Right lobe of liver (tissue), 6 donors: ENCODE data around the gene HBB. TPM values are rescaled to one million over a fixed set of nuclear protein-coding genes. Genes with fewer than 3 reads are reported as not detected.

Experiments used
- ATAC-seq, 4 donors: fragments of 200-7000 bp; cut with Tn5 transposase; one replicate each; pipeline ENCODE4 v1.9.1; 2020; ENCODE audit warnings: mild to moderate bottlenecking in 4 of 4, moderate library complexity in 4 of 4
- DNase-seq, 3 donors: peaks; one replicate each; pipeline ENCODE4 v3.0.0-alpha.2; 2020
- H3K27ac ChIP-seq, 3 donors: fragments of 200-600 bp; one replicate each; pipeline ENCODE4 v1.8.0; 2022
- H3K27me3 ChIP-seq, 2 donors: fragments of 200-600 bp; one replicate each; pipeline ENCODE4 v1.8.0; 2022
- H3K36me3 ChIP-seq, 4 donors: fragments of 200-600 bp; sonication (generic) in 1 of 4; one replicate each; pipeline versions ENCODE4 v1.5.1 to v1.8.0; 2017 to 2022; ENCODE audit warnings: control low read depth in 1 of 4
- H3K4me1 ChIP-seq, 4 donors: fragments of 200-600 bp; sonication (generic) in 1 of 4; one replicate each; pipeline versions ENCODE4 v1.5.1 to v1.8.0; 2017 to 2022; ENCODE audit warnings: control low read depth in 1 of 4
- H3K4me3 ChIP-seq, 3 donors: fragments of 200-600 bp; one replicate each; pipeline ENCODE4 v1.8.0; 2022
- H3K9me3 ChIP-seq, 4 donors: fragments of 200-600 bp; sonication (generic) in 1 of 4; one replicate each; pipeline versions ENCODE4 v1.5.1 to v1.8.0; 2017 to 2022; ENCODE audit warnings: control low read depth in 1 of 4
- POLR2A ChIP-seq: fragments of 450-650 bp; IDR thresholded peaks from one replicate; pipeline ENCODE4 v1.6.1; 2017; ENCODE audit warnings: antibody characterized with exemption, mild to moderate bottlenecking
- WGBS: methylation state at CpG from one replicate; pipeline ENCODE4 v1.1.6; 2018; ENCODE audit warnings: low coverage, low lambda C conversion rate; ENCODE audit not compliant: insufficient coverage; ENCODE audit errors: missing lambda C conversion rate; 5-methylcytosine and 5-hydroxymethylcytosine counted together
- intact Hi-C, 2 donors: fragments of 100-400 bp; cut with DNase I; formaldehyde crosslinking; loops; one replicate each; pipeline versions ENCODE4 v1.11.2 to v1.14.1; 2022
- total RNA-seq, 6 experiments: library from RNA; depleted of rRNA in 2 of 6; stranded (reverse); fragments of >200 nt in 2 of 6; fragmentation: NEBNext Ultra II Directional in 3 of 6; extraction: Animal tissue kit (Norgen Biotek cat#: 25700) in 3 of 6; gene quantifications; one replicate each; pipeline versions ENCODE4 v1.1.0 to v1.2.4, GENCODE V29; 2016 to 2023
- TF ChIP-seq, protein P1 (sequence below), 4 donors: fragments of 200-600 bp in 3 of 4; fragments of 450-650 bp in 1 of 4; IDR thresholded peaks; one replicate each; pipeline versions ENCODE4 v1.5.1 to v1.8.0; 2016 to 2022; ENCODE audit warnings: antibody characterized with exemption in 4 of 4, mild to moderate bottlenecking in 2 of 4
- donor health status: DM: no; HTN: yes; CAD: no.
- donor health status: DM: no; HTN: no; CAD: no.
- donor health status: DM: no; HTN: no; CAD: no.
- donor health status: DM: no; HTN: yes; CAD: no.
- donor health status: DM: no; HTN: yes; CAD: no.

Gene HBB
- total RNA-seq, 6 experiments from 2014 or later, result 25.1 to 1,416 (median 146) TPM

DNA sequence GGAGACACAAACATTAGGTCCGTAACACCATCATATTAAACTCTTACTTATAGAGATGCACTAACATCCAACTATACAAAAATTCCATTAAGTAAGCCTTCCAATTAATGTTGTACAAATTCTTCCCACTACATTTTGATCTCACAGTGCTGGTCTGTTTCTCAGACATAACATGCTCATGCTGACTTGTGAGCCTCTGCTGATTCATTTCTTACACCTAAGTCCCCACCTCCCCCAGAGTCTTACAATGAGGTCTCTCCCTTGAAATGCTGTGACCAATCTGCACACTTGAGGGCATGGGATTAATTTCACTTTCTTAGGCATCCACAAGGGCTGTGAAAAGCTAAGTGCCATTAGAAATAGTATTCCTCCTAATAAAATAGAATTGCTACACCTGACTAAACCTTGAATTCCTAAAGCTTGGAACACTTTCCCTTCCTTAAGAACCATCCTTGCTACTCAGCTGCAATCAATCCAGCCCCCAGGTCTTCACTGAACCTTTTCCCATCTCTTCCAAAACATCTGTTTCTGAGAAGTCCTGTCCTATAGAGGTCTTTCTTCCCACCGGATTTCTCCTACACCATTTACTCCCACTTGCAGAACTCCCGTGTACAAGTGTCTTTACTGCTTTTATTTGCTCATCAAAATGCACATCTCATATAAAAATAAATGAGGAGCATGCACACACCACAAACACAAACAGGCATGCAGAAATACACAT lies 20.8 kb upstream of the HBB start:
- Histone ChIP-seq H3K4me1 (no peaks in the 10 kb centered on the region), H3K27ac (no peak overlapping the region), H3K27me3 (no peaks in the 10 kb centered on the region), H3K36me3 (no peaks in the 10 kb centered on the region), H3K4me3 (no peak overlapping the region), H3K9me3 (no peaks in the 10 kb centered on the region)
- intact Hi-C loops, result no loop called here
- no peak for DNase-seq
- WGBS, result 75% methylated on average over 3 of the region's 3 CpGs
- no peak for ATAC-seq
- TF ChIP-seq POLR2A, result no peak
- TF ChIP-seq, protein P1, sequence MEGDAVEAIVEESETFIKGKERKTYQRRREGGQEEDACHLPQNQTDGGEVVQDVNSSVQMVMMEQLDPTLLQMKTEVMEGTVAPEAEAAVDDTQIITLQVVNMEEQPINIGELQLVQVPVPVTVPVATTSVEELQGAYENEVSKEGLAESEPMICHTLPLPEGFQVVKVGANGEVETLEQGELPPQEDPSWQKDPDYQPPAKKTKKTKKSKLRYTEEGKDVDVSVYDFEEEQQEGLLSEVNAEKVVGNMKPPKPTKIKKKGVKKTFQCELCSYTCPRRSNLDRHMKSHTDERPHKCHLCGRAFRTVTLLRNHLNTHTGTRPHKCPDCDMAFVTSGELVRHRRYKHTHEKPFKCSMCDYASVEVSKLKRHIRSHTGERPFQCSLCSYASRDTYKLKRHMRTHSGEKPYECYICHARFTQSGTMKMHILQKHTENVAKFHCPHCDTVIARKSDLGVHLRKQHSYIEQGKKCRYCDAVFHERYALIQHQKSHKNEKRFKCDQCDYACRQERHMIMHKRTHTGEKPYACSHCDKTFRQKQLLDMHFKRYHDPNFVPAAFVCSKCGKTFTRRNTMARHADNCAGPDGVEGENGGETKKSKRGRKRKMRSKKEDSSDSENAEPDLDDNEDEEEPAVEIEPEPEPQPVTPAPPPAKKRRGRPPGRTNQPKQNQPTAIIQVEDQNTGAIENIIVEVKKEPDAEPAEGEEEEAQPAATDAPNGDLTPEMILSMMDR (IDR thresholded peaks at IDR 0.05), result no peak

- intact Hi-C loops, result no loop called here
- WGBS, result 41% methylated on average over 6 of the region's 6 CpGs
- H3K9me3 ChIP-seq, result no peaks in the 10 kb centered on the region
- ATAC-seq (no peak), DNase-seq (no peak)
- no peak for TF ChIP-seq POLR2A
- TF ChIP-seq, protein P1 (IDR thresholded peaks at IDR 0.05), result no peak
- no peak overlapping the region for H3K4me3 ChIP-seq
- no peaks in the 10 kb centered on the region for H3K36me3 ChIP-seq
- H3K4me1 ChIP-seq, result no peaks in the 10 kb centered on the region
- H3K27me3 ChIP-seq, result no peaks in the 10 kb centered on the region
- no peak overlapping the region for H3K27ac ChIP-seq
Observed at GRCh38 chr11:5246772-5247471, 20.1 kb upstream of the HBB start.

DNA sequence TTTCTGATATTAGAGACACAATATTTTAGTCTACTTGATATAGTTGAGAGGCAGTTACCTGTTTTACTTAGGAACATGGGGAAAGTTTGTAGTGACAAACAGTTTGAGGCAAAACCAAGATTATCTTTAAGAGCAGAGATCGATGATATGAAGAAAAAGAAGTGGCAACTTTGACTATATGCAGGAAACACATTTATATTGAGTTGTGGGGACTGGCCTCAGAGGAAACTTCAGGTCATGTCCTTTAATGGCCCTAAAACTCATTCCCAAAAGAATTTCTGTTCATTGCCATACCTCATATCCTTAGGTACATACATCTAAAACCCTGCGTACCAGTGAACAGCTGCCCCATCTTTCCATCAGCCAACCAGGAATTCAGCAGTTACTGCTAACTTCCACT lies 18.3 kb upstream of the HBB start:
- no peaks in the 10 kb centered on the region for H3K27me3 ChIP-seq
- H3K36me3 ChIP-seq, result no peaks in the 10 kb centered on the region
- H3K9me3 ChIP-seq, result no peaks in the 10 kb centered on the region
- TF ChIP-seq, protein P1 (IDR thresholded peaks at IDR 0.05), result no peak
- no peak for TF ChIP-seq POLR2A
- intact Hi-C loops, result no loop called here
- no peak for ATAC-seq
- DNase-seq, result no peak
- H3K4me1 ChIP-seq, result no peaks in the 10 kb centered on the region
- H3K4me3 ChIP-seq, result no peak overlapping the region
- H3K27ac ChIP-seq, result no peak overlapping the region
- 57% methylated on average over 2 of the region's 2 CpGs for WGBS

DNA sequence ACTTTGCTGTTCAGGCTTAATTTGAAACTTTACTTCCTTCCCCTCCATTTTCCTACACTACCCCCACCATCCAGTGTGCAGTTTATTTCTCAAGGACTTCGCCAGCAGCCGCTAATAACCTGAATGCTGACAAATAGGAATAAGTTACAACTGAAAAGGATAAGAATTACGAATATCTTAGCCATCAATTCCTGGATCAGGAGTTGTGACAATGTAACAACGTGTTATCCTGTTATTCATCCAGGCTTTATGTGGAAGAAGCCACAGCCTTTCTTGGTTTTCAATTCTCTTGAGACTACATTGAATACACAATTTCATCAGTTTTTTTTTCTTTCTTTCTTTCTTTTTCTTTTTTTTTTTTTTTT lies 16.9 kb upstream of the HBB start:
- Histone ChIP-seq H3K4me3 (no peak overlapping the region), H3K9me3 (no peaks in the 10 kb centered on the region), H3K36me3 (no peaks in the 10 kb centered on the region), H3K4me1 (no peaks in the 10 kb centered on the region), H3K27ac (no peak overlapping the region), H3K27me3 (no peaks in the 10 kb centered on the region)
- TF ChIP-seq, protein P1 (IDR thresholded peaks at IDR 0.05), result no peak
- TF ChIP-seq POLR2A, result no peak
- intact Hi-C loops, result no loop called here
- WGBS, result 54% methylated on average over 4 of the region's 4 CpGs
- no peak for DNase-seq
- no peak for ATAC-seq
